DND-41 (cell line): Measurements from ENCODE around the gene ANTXR2.

Experiments
- ATAC-seq: fragments of 200-7000 bp; cut with Tn5 transposase; 3 replicates; pipeline ENCODE4 v1.9.1; 2021; ENCODE audit warnings: low read depth; ENCODE audit not compliant: insufficient read depth
- DNase-seq: peaks from one replicate; pipeline ENCODE4 v3.0.0-alpha.2; 2020
- H2AFZ ChIP-seq: 2 replicates; pipeline ENCODE4 v1.6.0; 2012; ENCODE audit warnings: low read depth, low read length
- H3K27ac ChIP-seq: 2 replicates; pipeline ENCODE4 v1.5.1; 2012; ENCODE audit warnings: low read length, inconsistent platforms
- H3K27me3 ChIP-seq: fragments of 200-600 bp; sonication (generic); 2 replicates; pipeline ENCODE4 v1.6.0; 2012; ENCODE audit warnings: low read length, mild to moderate bottlenecking, inconsistent platforms; ENCODE audit not compliant: insufficient read depth, poor library complexity
- H3K36me3 ChIP-seq: 2 replicates; pipeline ENCODE4 v1.5.1; 2012; ENCODE audit warnings: low read length, inconsistent platforms; ENCODE audit not compliant: insufficient read depth
- H3K4me1 ChIP-seq: 2 replicates; pipeline ENCODE4 v1.5.1; 2012; ENCODE audit warnings: mild to moderate bottlenecking, low read length; ENCODE audit not compliant: insufficient read depth
- H3K4me2 ChIP-seq: 2 replicates; pipeline ENCODE4 v1.6.0; 2012; ENCODE audit warnings: mild to moderate bottlenecking, moderate library complexity, low read length, inconsistent platforms; ENCODE audit not compliant: insufficient read depth
- H3K4me3 ChIP-seq, 2 experiments: fragments of 200-600 bp in 1 of 2; shearing (Covaris generic) in 1 of 2; 2 replicates each; pipeline ENCODE4 v1.5.1; 2012 to 2016; ENCODE audit warnings: inconsistent platforms in 2 of 2, low read length in 2 of 2, mild to moderate bottlenecking in 2 of 2, low read depth in 1 of 2, moderate library complexity in 1 of 2
- H3K79me2 ChIP-seq: 2 replicates; pipeline ENCODE4 v1.6.0; 2012; ENCODE audit warnings: low read length, inconsistent platforms; ENCODE audit not compliant: insufficient read depth
- H3K9ac ChIP-seq: 2 replicates; pipeline ENCODE4 v1.6.0; 2012; ENCODE audit warnings: low read depth, mild to moderate bottlenecking, inconsistent platforms, low read length, moderate library complexity
- H3K9me3 ChIP-seq: 2 replicates; pipeline ENCODE4 v1.5.1; 2012; ENCODE audit warnings: low read length, moderate library complexity, mild to moderate bottlenecking, inconsistent platforms; ENCODE audit not compliant: insufficient read depth, severe bottlenecking
- H4K20me1 ChIP-seq: 2 replicates; pipeline ENCODE4 v1.6.0; 2012; ENCODE audit warnings: low read length; ENCODE audit not compliant: insufficient read depth
- CTCF ChIP-seq: IDR thresholded peaks from 2 replicates; pipeline ENCODE4 v1.5.1; 2012; ENCODE audit warnings: borderline replicate concordance, low read length, moderate library complexity, mild to moderate bottlenecking; ENCODE audit not compliant: poor library complexity, severe bottlenecking; ENCODE audit errors: extremely low read depth
- EZH2 ChIP-seq: IDR thresholded peaks from 3 replicates; pipeline ENCODE4 v1.6.1; 2012; ENCODE audit warnings: borderline replicate concordance, low read depth, mild to moderate bottlenecking, moderate library complexity, low read length, inconsistent platforms; ENCODE audit not compliant: severe bottlenecking

The ANTXR2 gene

GRCh38 chr4:79948739-79949138 is 124.3 kb downstream of the ANTXR2 start:
- ATAC-seq, result no peak
- DNase-seq, result no peak
- no peaks in the 10 kb centered on the region for H3K27me3 ChIP-seq

GRCh38 chr4:79948261-79948660 is 124.8 kb downstream of the ANTXR2 start:
- no peak for DNase-seq
- ATAC-seq, result no peak
- no peak overlapping the region for H3K9ac ChIP-seq
- no peak overlapping the region for H3K4me2 ChIP-seq
- H3K27me3 ChIP-seq, result no peaks in the 10 kb centered on the region
- no peak overlapping the region for H3K4me3 ChIP-seq
- no peaks in the 10 kb centered on the region for H3K4me1 ChIP-seq
- no peak overlapping the region for H3K27ac ChIP-seq
- no peaks in the 10 kb centered on the region for H4K20me1 ChIP-seq
- TF ChIP-seq EZH2 (no peak), CTCF (no peak)
- no peak overlapping the region for H2AFZ ChIP-seq
- no peaks in the 10 kb centered on the region for H3K9me3 ChIP-seq
- H3K79me2 ChIP-seq, result no peaks in the 10 kb centered on the region
- H3K36me3 ChIP-seq, result no peaks in the 10 kb centered on the region; the same call in 1 of the 2 replicates

More at GRCh38 chr4:79948739-79949138, 124.3 kb downstream of the ANTXR2 start:
- Histone ChIP-seq H3K79me2 (no peaks in the 10 kb centered on the region), H3K36me3 (no peaks in the 10 kb centered on the region; the same call in 1 of the 2 replicates), H3K9ac (no peak overlapping the region), H3K4me1 (no peaks in the 10 kb centered on the region), H3K4me3 (no peak overlapping the region), H4K20me1 (no peaks in the 10 kb centered on the region), H3K4me2 (no peak overlapping the region), H2AFZ (no peak overlapping the region), H3K27ac (no peak overlapping the region), H3K9me3 (no peaks in the 10 kb centered on the region)
- no peak for TF ChIP-seq EZH2
- no peak for TF ChIP-seq CTCF

GRCh38 chr4:79947386-79947785 is 125.6 kb downstream of the ANTXR2 start:
- no peaks in the 10 kb centered on the region for H4K20me1 ChIP-seq
- no peaks in the 10 kb centered on the region for H3K27me3 ChIP-seq
- H3K9ac ChIP-seq, result no peak overlapping the region
- no peak overlapping the region for H3K27ac ChIP-seq
- ATAC-seq (no peak), DNase-seq (no peak)
- no peaks in the 10 kb centered on the region; the same call in 1 of the 2 replicates for H3K36me3 ChIP-seq
- H3K79me2 ChIP-seq, result no peaks in the 10 kb centered on the region
- H3K4me1 ChIP-seq, result no peaks in the 10 kb centered on the region
- H2AFZ ChIP-seq, result no peak overlapping the region
- no peak for TF ChIP-seq CTCF
- TF ChIP-seq EZH2, result no peak
- H3K4me2 ChIP-seq, result no peak overlapping the region
- no peaks in the 10 kb centered on the region for H3K9me3 ChIP-seq
- H3K4me3 ChIP-seq, result no peak overlapping the region

GRCh38 chr4:79935274-79935673 is 137.8 kb downstream of the ANTXR2 start:
- Histone ChIP-seq H3K4me2 (no peak overlapping the region), H3K27ac (no peak overlapping the region), H3K36me3 (no peaks in the 10 kb centered on the region; the same call in 1 of the 2 replicates), H4K20me1 (no peaks in the 10 kb centered on the region), H3K27me3 (no peaks in the 10 kb centered on the region), H3K79me2 (no peaks in the 10 kb centered on the region), H3K9me3 (no peaks in the 10 kb centered on the region), H2AFZ (no peak overlapping the region), H3K4me3 (no peak overlapping the region), H3K9ac (no peak overlapping the region), H3K4me1 (no peaks in the 10 kb centered on the region)
- ATAC-seq, result no peak
- TF ChIP-seq CTCF (no peak), EZH2 (no peak)
- DNase-seq, result no peak
